Esophagus mucosa (tissue), 1 donor: ENCODE results near the gene E2F1. TPM values are rescaled to one million over a fixed set of nuclear protein-coding genes. Genes with fewer than 3 reads are reported as not detected.
"Not testable (repeated sequence)": the region's sequence is repeated elsewhere in the genome, so short reads cannot be mapped to it uniquely, and the experiment has no call there.

Experiments
- ATAC-seq: fragments of 200-7000 bp; cut with Tn5 transposase; one replicate; pipeline ENCODE4 v1.9.1; 2020
- total RNA-seq: library from RNA; stranded (reverse); gene quantifications from one replicate; pipeline ENCODE4 v1.2.4, GENCODE V29; 2023
- donor health status: DM: yes; HTN: yes; CAD: no.

E2F1 gene
- total RNA-seq, 1 donor from 2014 or later: 3.7 TPM

DNA sequence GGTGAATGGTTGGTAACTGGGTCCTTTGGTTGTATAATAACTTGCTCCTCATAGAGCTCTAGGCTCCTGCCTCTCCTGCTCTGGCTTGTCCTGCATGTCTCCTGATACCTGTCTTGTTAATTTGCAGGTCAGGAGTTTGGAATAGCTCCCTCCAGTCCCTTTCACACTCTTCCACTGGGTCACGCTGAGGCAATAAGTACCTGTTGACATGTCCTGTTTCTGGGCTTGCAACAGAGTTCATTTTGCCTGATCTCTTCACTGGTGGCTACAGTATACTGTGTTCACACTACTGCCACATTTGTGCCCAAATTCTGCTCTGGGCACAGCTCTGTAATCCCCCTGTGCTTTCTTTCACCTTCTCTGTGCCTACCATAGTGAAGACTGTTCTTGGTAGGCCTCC lies 49.4 kb downstream of the E2F1 start:
- no peak for ATAC-seq

DNA sequence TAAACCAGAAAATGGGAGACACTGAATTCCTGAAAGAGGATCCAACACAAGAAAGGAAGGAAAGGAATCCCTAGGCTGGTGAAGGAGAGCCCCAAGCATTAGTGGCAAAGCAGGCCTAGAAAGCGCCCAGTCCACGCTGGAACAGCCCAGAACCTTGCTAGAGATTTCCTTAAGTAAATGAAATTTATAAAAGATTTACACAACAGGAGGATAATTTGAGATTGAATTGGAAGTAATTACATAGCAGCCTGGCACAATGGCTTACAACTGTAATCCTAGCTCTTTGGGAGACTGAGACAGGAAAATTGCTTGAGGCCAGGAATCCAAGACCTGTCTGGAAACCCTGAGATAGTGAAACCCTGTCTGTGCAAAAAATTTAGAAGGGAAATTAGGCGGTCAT lies 50.8 kb downstream of the E2F1 start:
- ATAC-seq: no peak

DNA sequence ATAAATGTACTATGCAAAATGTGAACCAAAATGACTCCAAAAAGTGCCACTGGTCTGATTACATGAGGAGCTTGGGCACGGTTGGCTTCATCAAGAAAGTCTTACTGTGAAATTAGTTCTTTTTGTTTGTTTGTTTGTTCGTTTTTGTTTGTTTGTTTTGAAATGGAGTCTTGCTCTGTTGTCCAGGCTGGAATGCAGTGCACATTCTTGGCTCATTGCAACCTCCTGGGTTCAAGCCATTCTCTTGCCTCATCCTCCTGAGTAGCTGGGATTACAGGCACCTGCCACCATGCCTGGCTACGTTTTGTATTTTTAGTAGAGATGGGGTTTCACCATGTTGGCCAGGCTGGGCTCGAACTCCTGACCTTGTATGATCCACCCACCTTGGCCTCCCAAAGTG lies 54.3 kb downstream of the E2F1 start:
- not testable (repeated sequence) for ATAC-seq

DNA sequence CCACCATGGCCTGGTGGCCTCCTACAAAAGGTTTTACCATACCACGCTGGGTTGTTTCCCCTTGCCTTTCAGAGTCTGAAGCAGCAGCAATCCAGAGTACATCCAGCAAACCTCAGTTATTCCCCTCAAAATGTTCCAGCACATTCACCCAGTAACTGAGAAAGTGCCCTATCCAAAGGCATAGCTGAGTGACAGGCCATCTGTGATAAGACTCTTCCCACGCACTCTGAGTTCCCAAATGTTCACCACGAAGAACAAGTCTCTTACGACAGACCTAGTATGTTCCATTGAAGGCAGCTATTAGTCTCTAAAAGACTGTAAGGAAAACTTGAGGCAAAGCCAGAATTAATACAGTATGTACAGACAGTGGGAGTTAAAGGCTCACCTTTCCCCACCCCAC lies 55.7 kb downstream of the E2F1 start:
- ATAC-seq: no peak

DNA sequence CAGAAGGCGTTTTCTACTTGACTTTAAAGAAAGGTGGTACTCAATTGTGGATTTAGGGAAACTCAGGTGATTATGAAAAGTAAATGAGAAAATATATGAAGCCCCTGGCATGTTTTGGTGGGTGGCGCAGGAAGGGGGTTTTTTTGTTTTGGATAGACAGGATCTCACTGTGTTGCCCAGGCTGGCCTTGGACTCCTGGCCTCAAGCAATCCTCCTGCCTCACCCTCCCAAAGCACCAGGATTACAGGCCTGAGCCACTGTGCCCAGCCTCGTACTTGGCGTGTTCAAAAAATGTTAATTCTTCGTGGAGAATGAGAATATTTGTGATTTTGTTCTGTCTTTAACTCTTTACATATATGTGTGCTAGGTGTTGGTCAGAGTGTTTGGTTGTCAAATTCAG lies 56.2 kb downstream of the E2F1 start:
- no peak for ATAC-seq

DNA sequence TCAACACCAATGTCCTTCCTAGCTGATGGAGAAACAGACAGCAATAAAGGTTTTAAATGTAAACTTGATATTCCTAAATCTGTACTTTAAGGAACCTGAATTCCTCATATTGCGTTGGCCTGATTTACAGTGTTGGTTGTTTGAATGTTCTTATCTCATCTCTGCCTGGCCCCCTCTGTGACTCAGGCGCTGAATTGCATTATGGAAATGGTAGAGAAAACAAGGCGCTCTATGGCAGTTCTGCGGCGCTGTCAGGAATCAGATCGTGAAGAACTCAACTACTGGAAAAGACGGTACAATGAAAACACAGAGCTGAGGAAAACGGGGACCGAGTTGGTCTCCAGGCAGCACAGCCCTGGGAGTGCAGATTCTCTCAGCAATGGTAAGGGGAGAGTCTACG lies 56.7 kb downstream of the E2F1 start:
- no peak for ATAC-seq

DNA sequence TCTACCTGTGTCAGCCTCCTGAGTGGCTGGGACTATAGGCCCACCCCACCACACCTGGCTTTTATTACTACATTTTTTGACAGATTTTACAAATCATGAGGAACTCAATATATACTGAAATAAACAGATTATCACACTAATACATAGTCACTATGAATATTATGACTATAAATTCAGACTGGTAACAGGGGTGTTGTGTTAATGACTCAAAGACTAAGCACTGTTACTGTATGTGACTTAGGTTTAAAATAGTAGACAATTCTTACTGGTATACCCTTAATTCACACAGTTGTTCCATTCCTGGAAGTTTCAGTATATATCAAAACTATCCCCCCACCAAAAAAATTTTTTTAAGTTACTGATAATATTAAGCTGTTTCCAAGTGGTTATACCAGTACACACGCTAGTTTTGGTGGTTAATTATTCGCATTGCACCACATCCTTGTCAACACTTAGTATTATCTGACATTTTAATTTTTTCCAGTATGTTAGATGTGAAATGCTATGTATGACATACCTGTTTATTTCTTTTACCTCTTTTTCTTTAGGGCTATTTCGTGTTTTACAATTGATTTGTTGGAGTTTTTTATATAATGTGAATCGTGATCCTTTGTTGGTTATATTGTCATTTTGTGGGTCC lies 58.5 kb downstream of the E2F1 start:
- no peak for ATAC-seq

DNA sequence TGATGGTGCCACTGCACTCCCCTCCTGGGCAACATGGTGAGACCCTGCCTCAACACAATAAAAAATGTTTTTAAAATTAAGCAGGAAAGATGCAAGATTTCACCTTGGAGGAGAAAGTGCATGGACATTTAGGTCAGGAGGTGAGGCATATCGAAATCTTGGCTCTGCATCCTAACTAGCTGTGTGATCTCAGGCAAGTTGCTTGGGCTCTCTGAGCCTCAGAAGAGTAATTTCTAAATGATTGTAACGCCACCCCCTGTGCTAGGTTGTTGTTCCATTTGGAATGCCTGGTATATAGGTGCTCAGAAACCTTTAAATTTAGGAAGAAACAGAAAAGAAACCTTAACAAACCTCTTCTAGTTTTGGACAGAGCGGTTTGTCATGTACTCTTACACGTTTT lies 60.0 kb downstream of the E2F1 start:
- no peak for ATAC-seq

Other genes starting within 250 kb of the E2F1 start
- gene SNTA1, start 242.6 kb downstream of the E2F1 start, total RNA-seq: 4.7 TPM
- 9.0 TPM for gene CBFA2T2, start 196.3 kb downstream of the E2F1 start, total RNA-seq
- gene C20orf144, start 24.1 kb downstream of the E2F1 start, total RNA-seq: not detected
- 2.0 TPM for gene ACTL10, start 19.4 kb downstream of the E2F1 start, total RNA-seq
- 8.0 TPM for gene NECAB3, start 12.0 kb downstream of the E2F1 start, total RNA-seq
- 9.6 TPM for gene PXMP4, start 33.9 kb upstream of the E2F1 start, total RNA-seq
- 1.6 TPM for gene ZNF341, start 45.6 kb upstream of the E2F1 start, total RNA-seq
- gene CHMP4B, start 125.0 kb upstream of the E2F1 start, total RNA-seq: 77.8 TPM